ENCODE results near the gene ANKRD29.
"Not testable (repeated sequence)": the region's sequence is repeated elsewhere in the genome, so short reads cannot be mapped to it uniquely, and the experiment has no call there.

The ANKRD29 gene

DNA sequence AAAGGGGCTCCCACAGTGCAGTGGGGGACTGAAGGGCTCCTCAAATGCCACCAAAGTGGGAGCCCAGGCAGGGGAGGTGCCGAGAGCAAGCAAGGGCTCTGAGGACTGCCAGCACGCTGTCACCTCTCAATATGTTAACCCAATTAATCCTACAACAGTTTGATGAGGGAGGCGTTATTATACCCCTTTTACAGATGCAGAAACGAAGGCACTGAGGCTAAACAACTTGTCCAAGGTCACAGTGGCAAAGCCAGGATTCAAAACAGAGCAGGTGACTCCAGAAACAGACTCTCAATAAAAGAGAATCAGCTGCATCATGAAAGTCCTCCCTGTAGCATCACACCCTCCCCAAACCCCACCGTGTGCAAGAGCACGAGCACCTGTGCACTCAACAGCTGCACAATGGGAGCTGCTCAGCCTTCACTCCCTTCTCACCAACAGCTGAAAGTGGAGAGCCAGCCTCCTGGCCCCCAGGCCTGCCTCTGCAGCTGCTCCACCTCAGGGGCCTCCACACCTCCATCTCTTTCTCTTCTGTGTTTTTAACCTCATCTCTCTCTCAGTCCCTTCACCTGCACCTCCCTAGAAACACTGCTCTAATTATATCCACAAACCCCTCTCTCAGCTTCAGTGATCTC lies 84.5 kb downstream of the ANKRD29 start:
- no peak overlapping the region for H3K27ac ChIP-seq
- TF ChIP-seq, protein P1, sequence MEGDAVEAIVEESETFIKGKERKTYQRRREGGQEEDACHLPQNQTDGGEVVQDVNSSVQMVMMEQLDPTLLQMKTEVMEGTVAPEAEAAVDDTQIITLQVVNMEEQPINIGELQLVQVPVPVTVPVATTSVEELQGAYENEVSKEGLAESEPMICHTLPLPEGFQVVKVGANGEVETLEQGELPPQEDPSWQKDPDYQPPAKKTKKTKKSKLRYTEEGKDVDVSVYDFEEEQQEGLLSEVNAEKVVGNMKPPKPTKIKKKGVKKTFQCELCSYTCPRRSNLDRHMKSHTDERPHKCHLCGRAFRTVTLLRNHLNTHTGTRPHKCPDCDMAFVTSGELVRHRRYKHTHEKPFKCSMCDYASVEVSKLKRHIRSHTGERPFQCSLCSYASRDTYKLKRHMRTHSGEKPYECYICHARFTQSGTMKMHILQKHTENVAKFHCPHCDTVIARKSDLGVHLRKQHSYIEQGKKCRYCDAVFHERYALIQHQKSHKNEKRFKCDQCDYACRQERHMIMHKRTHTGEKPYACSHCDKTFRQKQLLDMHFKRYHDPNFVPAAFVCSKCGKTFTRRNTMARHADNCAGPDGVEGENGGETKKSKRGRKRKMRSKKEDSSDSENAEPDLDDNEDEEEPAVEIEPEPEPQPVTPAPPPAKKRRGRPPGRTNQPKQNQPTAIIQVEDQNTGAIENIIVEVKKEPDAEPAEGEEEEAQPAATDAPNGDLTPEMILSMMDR (conservative IDR thresholded peaks at IDR 0.05) = no peak

DNA sequence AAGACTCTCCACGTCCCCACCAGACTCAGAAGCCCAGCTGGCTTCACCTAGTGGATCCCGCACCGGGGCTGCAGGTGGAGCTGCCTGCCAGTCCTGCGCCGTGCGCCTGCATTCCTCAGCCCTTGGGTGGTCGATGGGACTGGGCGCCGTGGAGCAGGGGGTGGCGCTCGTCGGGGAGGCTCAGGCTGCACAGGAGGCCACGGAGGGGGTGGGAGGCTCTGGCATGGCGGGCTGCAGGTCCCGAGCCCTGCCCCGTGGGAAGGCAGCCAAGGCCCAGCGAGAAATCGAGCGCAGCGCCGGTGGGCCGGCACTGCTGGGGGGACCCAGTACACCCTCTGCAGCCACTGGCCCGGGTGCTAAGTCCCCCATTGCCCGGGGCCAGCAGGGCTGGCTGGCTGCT lies 85.2 kb downstream of the ANKRD29 start:
- not testable (repeated sequence) for H3K27ac ChIP-seq

DNA sequence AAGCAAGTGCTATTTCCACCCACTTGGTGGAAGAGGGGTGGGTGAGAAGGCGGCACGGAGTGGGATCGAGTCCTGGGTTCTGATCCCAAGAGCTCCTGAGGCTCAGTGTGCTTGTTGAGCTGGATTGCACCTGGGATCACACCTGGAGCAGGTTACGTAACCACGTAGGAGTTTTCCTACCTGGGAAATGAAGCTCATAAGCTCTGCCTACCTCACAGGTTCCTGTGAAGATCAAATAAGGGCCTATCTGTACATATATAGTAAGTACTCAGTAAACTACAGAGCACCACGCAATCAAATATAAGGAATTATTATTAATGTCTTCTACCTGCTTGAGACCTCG lies 87.4 kb downstream of the ANKRD29 start:
- TF ChIP-seq, protein P1 (conservative IDR thresholded peaks at IDR 0.05) = no peak
- H3K27ac ChIP-seq = no peak overlapping the region

DNA sequence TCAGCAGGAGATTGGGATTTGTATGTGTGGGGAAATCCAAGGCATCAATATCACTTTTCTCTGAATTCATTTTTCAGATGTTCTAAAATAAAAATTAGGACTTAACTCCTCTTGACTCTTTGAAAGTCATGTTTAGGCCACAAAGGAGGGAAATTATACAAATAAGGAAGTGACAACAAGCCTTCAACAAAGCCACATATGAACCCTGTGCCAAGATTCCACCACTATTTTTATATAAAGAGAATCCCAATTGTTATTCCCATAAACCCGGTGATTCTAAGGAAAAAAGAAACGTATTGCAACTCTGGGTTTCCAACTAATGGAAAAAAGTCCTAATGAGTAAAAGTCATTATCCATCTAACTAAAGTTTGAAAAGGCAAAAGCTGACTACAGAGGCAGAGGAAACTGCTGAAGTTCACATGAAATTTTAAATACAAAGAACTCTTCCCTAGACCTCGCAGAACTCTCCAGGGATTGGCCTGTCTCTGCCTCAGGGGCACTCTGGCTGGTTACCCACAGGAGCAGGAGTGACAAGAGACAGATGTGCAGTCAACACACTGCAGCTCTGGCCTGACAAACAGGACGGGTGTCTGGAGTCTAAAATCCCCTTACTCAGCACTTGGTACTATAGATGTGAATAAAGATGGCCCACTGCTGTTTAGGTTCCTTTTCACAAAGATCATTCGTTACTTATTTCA lies 88.0 kb downstream of the ANKRD29 start:
- no peak overlapping the region for H3K27ac ChIP-seq
- TF ChIP-seq, protein P1 (conservative IDR thresholded peaks at IDR 0.05) = no peak

DNA sequence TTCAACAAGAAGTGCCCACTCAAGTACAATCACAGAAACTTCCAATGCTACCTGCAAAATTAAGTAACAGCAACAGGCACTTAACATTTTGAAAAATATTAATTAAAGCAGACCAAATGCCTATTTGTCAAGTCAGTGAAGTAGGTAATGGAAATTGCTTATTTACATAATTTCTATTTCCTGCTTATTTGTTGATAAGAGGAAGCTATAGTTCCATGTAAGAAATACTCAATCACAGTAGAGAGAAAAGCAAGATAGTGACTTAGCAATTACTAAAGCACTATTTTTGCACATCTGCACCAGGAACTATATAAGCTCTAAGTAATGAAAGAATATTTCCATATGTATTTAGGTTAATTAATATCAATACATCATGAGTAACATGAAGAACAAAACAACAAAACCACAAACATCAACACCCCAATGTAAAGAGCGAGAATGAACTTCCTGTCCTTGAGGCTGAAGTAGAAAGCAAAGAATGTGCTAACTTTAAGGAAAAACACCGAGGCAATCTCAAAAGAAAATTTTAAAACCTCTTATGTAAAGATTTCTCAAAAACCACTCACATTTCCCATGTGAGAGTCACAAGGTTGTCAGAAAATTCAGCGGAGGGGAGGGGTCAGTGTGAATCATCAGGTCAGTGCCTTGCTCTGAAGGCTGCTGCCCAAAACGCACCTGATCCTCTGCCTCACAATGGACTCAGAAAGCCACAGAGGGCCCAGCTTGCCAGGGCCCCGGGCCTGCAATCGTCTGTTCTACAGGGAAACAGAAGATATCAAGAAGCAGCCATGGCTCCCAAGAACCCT lies 88.9 kb downstream of the ANKRD29 start:
- TF ChIP-seq, protein P1 (conservative IDR thresholded peaks at IDR 0.05) = no peak
- no peak overlapping the region for H3K27ac ChIP-seq

DNA sequence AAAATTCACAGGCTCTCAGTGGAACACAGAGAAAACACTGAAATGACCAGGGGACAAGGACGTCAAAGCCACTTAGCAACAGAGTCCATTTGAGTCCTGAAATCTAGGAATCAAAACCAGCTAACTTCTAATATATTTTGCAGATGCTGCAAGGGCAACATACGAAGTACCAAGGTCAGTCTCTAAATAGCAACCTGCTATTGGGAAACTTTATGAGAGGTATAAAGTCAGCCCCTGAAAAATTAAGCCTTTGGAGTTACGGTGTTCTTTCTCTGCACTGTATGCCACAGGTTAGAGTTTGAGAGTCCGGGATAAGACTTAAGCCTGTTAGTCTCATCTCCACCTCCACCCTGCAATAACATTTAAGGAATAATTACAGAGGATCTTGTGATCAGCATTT lies 89.7 kb downstream of the ANKRD29 start:
- H3K27ac ChIP-seq = no peak overlapping the region
- TF ChIP-seq, protein P1 (conservative IDR thresholded peaks at IDR 0.05) = no peak

DNA sequence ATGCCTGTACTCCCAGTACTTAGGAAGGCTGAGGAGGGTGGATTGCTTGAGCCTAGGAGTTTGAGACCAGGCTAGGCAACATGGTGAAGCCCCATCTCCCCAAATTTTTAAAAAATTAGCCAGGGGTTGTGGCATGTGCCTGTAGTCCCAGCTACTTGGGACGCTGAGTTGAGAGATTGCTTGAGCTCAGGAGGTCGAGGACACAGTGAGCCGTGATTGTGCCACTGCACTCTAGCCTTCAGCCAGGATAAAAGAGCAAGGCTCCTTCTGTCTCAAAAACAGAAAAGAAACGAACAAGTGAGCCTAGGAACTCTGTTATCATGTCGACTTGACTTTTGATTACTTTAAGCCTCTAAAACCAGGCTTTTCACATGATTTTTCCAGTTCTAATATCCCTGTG lies 90.1 kb downstream of the ANKRD29 start:
- TF ChIP-seq, protein P1 (conservative IDR thresholded peaks at IDR 0.05) = no peak
- no peak overlapping the region for H3K27ac ChIP-seq

Data from VCaP (cell line).